Large intestine (tissue), 3 donors: ENCODE results near the gene GAB4. TPM values are rescaled to one million over a fixed set of nuclear protein-coding genes. Genes with fewer than 3 reads are reported as not detected.
"Not testable (repeated sequence)": the region's sequence is repeated elsewhere in the genome, so short reads cannot be mapped to it uniquely, and the experiment has no call there.

Experiments used
- DNase-seq, 2 donors: peaks; one replicate each; pipeline versions ENCODE4 v3.0.0 to v3.0.0-alpha.2; 2013
- H3K27ac ChIP-seq: one replicate; pipeline ENCODE4 v1.5.1; 2013; ENCODE audit warnings: low read length
- H3K27me3 ChIP-seq: 2 replicates; pipeline ENCODE4 v1.6.1; 2013; ENCODE audit warnings: low read length; ENCODE audit not compliant: control insufficient read depth, insufficient read depth
- H3K36me3 ChIP-seq: 2 replicates; pipeline ENCODE4 v1.6.1; 2013; ENCODE audit warnings: low read length; ENCODE audit not compliant: control insufficient read depth, insufficient read depth
- H3K4me1 ChIP-seq: one replicate; pipeline ENCODE4 v1.6.1; 2013; ENCODE audit warnings: low read length; ENCODE audit not compliant: control insufficient read depth, insufficient read depth
- H3K4me3 ChIP-seq: one replicate; pipeline ENCODE4 v1.5.1; 2013; ENCODE audit warnings: low read length
- H3K9me3 ChIP-seq: one replicate; pipeline ENCODE4 v1.6.1; 2013; ENCODE audit warnings: mild to moderate bottlenecking, low read depth, low read length, moderate library complexity; ENCODE audit not compliant: control insufficient read depth
- WGBS: methylation state at CpG from one replicate; pipeline ENCODE4 v1.1.5; 2013; ENCODE audit warnings: low lambda C conversion rate; ENCODE audit not compliant: insufficient coverage; 5-methylcytosine and 5-hydroxymethylcytosine counted together
- polyA plus RNA-seq: library from polyadenylated mRNA; unstranded; fragments of 120-200 nt; gene quantifications from one replicate; pipeline ENCODE4 v1.2.1, GENCODE V29; 2013

Gene GAB4
- polyA plus RNA-seq, 1 donor: not detected

DNA sequence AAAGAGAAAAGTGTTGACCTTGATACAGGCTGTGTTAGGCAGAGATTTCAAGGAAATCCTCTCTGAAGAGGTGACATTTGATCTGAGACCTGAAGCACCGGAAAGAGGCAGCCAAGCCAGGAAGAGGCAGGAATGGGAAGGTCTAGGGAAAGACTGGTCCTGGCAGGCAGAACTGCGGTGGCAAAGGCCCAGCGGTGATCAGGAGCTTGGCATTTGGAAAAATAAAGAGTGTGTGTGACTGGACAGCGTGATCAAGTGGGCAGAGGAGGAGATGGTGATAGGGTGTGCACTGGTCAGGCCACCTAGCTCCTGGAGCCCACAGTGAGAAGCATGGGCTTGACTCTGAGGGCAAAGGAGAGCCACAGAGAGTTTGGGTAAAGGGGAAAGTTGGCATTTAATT, 27.2 kb upstream of the GAB4 start:
- no peak overlapping the region for H3K27ac ChIP-seq
- H3K9me3 ChIP-seq: peaks cover 3% of the 10 kb centered on the region
- H3K4me3 ChIP-seq: no peak overlapping the region
- 63% methylated on average over 2 of the region's 4 CpGs for WGBS
- peaks cover 22% of the 10 kb centered on the region for H3K27me3 ChIP-seq
- no peaks in the 10 kb centered on the region for H3K4me1 ChIP-seq
- DNase-seq: no peak
- H3K36me3 ChIP-seq: no peaks in the 10 kb centered on the region

DNA sequence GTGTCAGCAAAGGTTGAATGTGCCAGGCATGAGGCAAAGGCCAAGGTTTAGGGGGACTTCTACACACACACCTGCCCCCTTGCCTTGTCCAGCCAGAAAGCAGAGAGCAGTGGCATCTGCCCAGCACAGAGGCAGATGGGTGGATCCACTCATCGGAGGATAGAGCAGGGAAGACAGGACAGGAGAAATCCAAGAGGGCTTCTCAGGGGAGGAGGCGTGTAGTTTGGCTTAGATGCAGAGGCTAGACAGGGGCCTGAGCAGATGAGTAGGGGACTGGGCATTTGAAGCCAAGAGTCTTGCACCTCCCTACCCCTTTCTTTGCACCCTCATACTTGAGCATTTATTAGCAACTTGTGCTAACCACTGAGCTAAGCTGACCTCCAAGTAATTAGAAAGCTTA, 26.5 kb upstream of the GAB4 start:
- not testable (repeated sequence) for H3K36me3 ChIP-seq, H3K9me3 ChIP-seq, DNase-seq, H3K27ac ChIP-seq, H3K4me3 ChIP-seq, H3K4me1 ChIP-seq
- H3K27me3 ChIP-seq: peaks cover 22% of the 10 kb centered on the region
- WGBS: no CpG with 5 or more reads among the region's 2 CpGs

DNA sequence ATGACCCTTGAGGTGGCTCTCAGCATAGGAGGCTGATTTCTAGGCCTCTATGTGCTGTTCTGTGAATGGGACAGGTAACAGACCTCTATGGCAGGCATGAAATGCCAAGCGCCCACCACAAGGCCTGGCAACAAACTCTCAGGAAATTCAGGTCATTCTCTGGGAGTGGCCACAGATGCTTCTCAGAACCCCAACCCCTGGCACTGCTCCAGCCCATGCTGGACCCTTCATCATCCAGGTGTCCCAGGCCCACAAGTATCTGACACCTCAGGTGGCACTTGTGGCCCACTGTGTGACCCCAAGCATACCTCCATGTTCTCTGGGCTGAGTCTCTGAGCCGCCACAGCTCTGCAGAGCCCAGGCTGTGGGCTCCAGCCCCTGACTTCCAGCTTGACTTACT, 24.3 kb upstream of the GAB4 start:
- not testable (repeated sequence) for H3K4me3 ChIP-seq, H3K4me1 ChIP-seq, DNase-seq, H3K27ac ChIP-seq, H3K9me3 ChIP-seq, H3K36me3 ChIP-seq
- WGBS: no CpG with 5 or more reads among the region's 2 CpGs
- H3K27me3 ChIP-seq: peaks cover 20% of the 10 kb centered on the region

DNA sequence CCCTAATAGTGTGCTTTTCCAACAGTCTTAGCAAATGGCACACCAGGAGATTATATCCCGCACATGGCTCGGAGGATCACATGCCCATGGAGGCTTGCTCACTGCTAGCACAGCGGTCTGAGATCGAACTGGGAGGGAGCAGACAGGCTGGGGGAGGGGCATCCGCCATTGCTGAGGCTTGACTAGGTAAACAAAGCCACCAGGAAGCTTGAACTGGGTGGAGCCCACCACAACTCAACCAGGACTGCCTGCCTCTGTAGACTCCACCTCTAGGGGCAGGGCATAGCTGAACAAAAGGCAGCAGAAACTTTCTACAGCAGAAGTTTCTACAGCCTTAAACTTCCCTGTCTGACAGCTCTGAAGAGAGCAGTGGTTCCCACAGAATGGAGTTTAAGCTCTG, 16.4 kb upstream of the GAB4 start:
- H3K4me1 ChIP-seq, H3K36me3 ChIP-seq, H3K27me3 ChIP-seq, H3K9me3 ChIP-seq, H3K4me3 ChIP-seq, DNase-seq, H3K27ac ChIP-seq: not testable (repeated sequence)
- WGBS: no CpG with 5 or more reads among the region's 5 CpGs

DNA sequence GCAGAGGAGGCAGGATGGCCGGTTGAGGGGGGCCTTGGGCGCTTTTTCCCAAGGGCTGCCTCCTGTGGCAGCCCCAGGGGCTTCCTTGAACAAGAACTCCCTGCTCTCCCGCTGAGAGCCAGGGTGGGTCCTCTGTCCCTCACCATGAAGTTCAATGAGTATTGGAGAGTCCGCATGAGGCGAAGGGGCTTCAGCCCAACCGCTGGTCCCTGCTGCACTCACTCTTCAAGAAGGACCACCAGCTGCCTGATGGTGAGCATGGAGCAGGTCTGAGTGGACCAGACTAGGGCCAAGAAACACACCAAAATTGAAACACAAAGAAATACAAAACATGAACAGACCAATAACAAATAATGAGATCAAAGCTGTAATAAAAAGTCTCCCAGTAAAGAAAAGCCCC, 7.5 kb upstream of the GAB4 start:
- not testable (repeated sequence) for H3K27me3 ChIP-seq, DNase-seq
- no CpG with 5 or more reads among the region's 6 CpGs for WGBS

DNA sequence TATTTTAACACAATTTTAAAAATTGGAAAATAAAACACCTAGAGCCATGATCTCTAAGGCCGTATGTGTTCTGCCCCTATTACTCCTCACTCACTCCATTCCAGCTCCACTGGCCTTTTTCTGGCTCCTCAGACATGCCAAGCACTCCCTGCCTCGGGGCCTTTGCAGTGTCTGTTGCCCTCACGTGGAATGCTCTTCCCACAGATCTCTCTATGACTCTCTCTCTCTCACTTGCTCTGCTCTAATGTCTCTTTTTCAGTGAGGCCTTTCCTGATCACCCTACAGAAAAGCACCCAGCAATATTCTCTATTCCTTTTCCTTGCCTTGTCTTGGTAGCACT, 6.0 kb upstream of the GAB4 start:
- not testable (repeated sequence) for DNase-seq, H3K9me3 ChIP-seq, H3K27ac ChIP-seq, H3K4me3 ChIP-seq, H3K27me3 ChIP-seq, H3K4me1 ChIP-seq, H3K36me3 ChIP-seq
- no CpG with 5 or more reads among the region's 3 CpGs for WGBS

More for the DNA sequence above, 7.5 kb upstream of the GAB4 start:
- not testable (repeated sequence) for H3K9me3 ChIP-seq, H3K4me3 ChIP-seq, H3K4me1 ChIP-seq, H3K27ac ChIP-seq, H3K36me3 ChIP-seq

DNA sequence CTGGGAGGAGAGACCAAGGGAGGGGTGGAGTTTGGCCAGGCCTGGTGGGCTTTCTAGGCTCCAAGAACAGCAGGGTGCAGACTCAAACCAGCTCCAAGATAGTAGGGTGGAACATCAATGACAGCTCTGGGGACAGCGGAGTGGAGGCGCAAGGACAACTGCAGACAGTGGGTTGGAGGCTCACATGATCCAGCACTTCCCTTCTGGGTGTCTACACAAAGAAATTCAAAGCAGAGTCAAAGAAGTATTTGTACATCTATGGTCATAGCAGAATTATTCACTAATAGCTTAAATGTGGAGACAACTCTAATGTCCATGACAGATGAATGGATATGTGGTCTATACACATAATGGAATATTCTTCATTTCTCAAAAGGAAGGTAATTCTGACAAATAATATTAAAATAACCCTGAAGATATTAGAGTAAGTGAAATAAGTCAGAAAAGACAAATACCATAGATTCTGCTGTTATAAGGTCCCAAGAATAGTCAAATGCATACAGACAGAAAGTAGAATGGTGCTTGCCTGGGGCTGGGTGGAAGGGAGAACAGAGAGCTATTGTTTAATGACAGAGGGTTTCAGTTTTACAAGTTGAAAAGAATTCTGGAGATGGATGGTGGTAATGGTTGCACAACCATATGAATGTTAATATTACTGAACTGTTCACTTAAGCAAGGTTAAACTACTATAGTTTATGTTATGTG, 5.5 kb upstream of the GAB4 start:
- H3K4me3 ChIP-seq: no peak overlapping the region
- WGBS: 100% methylated on average over 2 of the region's 2 CpGs
- H3K27ac ChIP-seq: no peak overlapping the region
- DNase-seq: no peak
- H3K9me3 ChIP-seq: no peaks in the 10 kb centered on the region
- no peaks in the 10 kb centered on the region for H3K27me3 ChIP-seq
- no peaks in the 10 kb centered on the region for H3K36me3 ChIP-seq
- no peaks in the 10 kb centered on the region for H3K4me1 ChIP-seq

DNA sequence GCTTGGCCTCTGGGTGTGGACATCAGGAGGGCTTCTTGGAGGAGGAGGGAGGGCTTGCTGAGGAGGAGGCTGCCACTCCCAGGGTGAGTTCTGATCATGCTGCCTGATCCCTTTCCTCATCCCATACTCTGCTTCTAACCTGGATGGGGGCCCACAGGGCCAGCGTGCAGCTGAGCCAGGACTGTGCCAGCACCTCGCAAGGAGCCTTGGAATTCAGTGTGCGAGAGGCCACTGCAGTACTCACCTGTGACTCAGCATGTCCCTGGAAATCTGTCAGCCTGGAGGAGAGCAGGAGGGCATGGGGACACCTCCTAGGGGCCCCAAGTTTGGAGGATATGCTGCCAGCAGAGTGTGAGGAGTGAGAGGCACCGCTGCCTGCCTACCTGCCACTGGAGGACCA, 4.2 kb upstream of the GAB4 start:
- Histone ChIP-seq H3K4me3 (no peak overlapping the region), H3K9me3 (peaks cover 6% of the 10 kb centered on the region), H3K27me3 (peaks cover 5% of the 10 kb centered on the region), H3K36me3 (no peaks in the 10 kb centered on the region), H3K4me1 (no peaks in the 10 kb centered on the region), H3K27ac (no peak overlapping the region)
- no CpG with 5 or more reads among the region's 4 CpGs for WGBS
- no peak for DNase-seq

DNA sequence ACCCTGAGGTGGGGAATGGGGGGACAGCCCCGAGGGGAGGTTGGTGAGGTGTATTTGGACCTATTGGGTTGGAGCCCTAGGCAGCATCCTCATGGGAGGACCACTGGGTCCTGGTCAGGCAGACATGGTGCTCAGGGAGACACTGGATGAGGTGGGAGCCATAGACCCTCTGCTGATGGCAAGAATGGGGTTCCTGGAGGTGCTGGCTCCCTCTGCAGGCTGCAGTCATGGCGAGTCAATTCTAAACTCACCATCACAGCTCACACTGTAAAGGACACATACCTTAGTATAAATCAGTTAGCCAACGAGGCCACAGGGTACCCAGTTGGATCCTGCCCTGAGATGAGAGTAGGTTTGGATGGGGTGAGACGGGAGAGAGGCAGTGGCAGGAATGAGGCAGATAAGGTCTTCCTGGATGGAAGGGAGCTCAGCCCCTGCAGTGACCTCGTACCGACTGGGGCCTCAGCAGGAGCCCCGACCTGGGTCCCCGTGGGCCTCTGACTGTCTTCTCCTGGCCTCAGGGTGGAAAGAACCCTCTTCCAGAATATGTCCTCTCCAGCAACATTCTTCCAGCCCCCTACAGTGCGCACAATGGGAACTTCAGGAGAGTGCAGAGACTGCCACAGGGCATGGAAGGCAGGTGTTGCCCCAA, 1.7 kb upstream of the GAB4 start:
- WGBS: no CpG with 5 or more reads among the region's 9 CpGs
- Histone ChIP-seq H3K9me3 (peaks cover 6% of the 10 kb centered on the region), H3K4me1 (no peaks in the 10 kb centered on the region), H3K27ac (no peak overlapping the region), H3K27me3 (peaks cover 7% of the 10 kb centered on the region), H3K36me3 (no peaks in the 10 kb centered on the region), H3K4me3 (no peak overlapping the region)
- no peak for DNase-seq

DNA sequence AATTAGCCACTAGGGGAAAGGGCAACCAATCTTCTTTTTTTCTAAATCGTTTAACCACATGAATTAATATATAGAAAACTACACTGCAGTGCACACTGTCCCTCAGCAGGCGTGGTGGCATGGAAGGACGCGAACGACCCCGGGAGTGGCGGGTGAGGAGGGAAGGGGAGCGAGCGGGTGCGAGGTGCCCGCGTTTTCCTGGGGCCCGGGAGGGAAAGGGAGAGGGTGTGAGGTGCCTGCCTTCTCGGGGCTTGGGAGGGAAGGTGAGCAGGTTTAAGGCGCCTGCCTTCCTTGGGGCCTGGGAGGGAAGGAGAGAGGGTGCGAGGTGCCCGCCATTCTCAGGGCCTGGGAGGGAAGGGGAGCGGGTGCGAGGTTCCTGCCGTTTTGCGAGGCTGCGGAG, 765 bp downstream of the GAB4 start:
- no CpG with 5 or more reads among the region's 22 CpGs for WGBS
- no peaks in the 10 kb centered on the region for H3K36me3 ChIP-seq
- no peak overlapping the region for H3K4me3 ChIP-seq
- no peak overlapping the region for H3K27ac ChIP-seq
- H3K27me3 ChIP-seq: peaks cover 7% of the 10 kb centered on the region
- no peaks in the 10 kb centered on the region for H3K4me1 ChIP-seq
- peaks cover 6% of the 10 kb centered on the region for H3K9me3 ChIP-seq
- DNase-seq: no peak

DNA sequence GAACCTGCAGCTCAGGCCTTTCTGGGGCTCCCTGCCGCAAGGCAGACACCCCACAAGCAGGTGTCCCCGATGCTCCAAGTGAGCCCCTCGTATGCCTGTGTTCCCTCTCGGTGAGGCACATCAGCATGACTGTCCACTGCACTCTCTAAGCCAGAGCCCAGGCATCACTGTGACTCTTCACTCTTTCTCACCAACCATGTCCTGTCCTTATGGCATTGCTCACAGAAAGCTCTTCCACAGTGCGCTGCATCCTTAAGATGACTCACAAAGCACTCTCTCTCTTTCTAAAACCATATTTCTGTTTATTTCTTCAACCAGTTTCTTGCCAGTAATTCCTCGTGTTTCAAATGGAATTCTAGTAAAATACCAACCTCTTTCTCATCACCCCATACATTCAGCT, 18.1 kb downstream of the GAB4 start:
- Histone ChIP-seq H3K36me3 (no peaks in the 10 kb centered on the region), H3K27ac (no peak overlapping the region), H3K4me3 (no peak overlapping the region), H3K4me1 (no peaks in the 10 kb centered on the region), H3K9me3 (no peaks in the 10 kb centered on the region), H3K27me3 (no peaks in the 10 kb centered on the region)
- no peak for DNase-seq
- WGBS: 67% methylated on average over 1 of the region's 6 CpGs
